GM10266 (cell line): Measurements from ENCODE around the gene ARRDC1.

ENCODE experiments used
- DNase-seq: peaks from one replicate; pipeline ENCODE4 v3.0.0; 2012; ENCODE audit errors: extremely low spot score
- TF ChIP-seq, protein P1 (sequence below): IDR thresholded peaks from 2 replicates; pipeline ENCODE4 v1.5.1; 2012; ENCODE audit warnings: mild to moderate bottlenecking, low read depth; ENCODE audit not compliant: control insufficient read depth, insufficient read depth; ENCODE audit errors: missing control alignments

The ARRDC1 gene

DNA sequence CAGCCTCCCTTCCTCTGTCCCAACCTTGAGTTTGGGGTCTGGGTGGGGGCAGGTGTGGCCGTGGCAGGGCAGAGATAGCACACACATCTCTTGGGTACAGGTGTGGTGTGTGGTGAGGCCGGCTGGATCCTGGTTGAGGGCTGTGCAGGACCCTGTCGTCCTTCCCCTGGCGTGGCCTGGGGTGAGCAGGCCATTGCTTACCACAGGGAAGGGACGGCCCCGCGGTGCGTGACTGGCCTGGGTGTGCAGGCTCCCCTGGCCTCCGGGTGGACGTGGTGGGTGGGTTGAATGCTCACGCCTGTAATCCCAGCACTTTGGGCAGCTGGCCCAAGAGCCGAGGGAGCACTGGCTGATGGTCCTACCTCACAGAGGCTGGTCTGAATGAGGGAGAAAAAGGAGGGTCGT, 1.2 kb downstream of the ARRDC1 start:
- TF ChIP-seq, protein P1, sequence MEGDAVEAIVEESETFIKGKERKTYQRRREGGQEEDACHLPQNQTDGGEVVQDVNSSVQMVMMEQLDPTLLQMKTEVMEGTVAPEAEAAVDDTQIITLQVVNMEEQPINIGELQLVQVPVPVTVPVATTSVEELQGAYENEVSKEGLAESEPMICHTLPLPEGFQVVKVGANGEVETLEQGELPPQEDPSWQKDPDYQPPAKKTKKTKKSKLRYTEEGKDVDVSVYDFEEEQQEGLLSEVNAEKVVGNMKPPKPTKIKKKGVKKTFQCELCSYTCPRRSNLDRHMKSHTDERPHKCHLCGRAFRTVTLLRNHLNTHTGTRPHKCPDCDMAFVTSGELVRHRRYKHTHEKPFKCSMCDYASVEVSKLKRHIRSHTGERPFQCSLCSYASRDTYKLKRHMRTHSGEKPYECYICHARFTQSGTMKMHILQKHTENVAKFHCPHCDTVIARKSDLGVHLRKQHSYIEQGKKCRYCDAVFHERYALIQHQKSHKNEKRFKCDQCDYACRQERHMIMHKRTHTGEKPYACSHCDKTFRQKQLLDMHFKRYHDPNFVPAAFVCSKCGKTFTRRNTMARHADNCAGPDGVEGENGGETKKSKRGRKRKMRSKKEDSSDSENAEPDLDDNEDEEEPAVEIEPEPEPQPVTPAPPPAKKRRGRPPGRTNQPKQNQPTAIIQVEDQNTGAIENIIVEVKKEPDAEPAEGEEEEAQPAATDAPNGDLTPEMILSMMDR = no peak
- no peak for DNase-seq

DNA sequence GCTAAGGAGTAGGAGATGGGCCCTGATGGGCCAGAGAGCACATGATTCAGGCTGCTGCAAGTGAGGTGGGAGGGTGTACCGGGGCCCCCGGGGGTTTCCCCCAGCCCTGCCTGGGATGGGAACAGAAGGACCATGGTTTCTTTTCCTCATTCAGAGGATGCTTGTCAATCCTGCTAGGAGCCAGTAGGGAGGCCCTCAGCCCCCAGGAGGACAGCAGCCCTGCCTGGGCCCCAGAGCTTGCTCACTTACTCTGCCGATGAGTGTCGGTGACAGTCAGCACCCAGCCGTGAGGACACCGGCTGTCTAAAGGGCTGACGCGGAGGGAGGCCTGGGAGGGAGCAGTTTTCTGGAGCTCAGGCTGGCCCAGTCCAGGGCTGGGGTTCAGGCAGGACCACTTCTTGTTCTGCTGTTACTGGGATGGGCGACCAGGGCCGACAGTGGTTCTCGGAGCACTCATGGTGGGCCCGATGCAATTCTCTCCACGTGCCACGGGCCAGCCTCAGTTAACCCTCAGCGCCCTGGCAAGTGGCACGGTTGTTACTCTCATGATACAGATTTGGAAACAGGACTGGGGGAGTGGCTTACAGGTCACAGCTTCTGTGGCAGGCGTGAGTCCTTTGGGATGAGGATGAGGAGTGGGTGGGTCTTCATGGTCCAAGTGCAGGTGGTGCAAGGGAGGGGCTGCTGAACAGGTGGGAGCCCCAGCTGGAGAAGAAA, 1.8 kb downstream of the ARRDC1 start:
- no peak for DNase-seq
- TF ChIP-seq, protein P1 = no peak

DNA sequence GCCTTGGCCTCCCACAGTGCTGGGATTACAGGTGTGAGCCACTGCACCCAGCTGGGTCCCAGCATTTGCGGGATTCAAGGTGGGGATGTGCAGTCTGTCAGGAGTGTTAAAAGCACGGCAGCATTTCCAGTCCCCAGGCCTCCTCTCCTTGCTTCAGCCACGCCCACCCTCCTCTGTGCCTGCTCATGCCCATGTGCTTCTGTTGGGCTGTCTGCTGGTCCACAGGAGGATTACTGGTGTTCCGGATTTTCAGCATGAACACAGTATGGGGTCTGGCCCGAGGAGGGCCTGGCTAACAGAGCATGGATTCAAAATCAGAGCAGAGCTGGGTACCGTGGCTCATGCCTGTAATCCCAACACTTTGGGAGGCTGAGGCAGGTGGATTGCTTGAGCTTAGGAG, 5.5 kb downstream of the ARRDC1 start:
- no peak for DNase-seq
- TF ChIP-seq, protein P1 = no peak

DNA sequence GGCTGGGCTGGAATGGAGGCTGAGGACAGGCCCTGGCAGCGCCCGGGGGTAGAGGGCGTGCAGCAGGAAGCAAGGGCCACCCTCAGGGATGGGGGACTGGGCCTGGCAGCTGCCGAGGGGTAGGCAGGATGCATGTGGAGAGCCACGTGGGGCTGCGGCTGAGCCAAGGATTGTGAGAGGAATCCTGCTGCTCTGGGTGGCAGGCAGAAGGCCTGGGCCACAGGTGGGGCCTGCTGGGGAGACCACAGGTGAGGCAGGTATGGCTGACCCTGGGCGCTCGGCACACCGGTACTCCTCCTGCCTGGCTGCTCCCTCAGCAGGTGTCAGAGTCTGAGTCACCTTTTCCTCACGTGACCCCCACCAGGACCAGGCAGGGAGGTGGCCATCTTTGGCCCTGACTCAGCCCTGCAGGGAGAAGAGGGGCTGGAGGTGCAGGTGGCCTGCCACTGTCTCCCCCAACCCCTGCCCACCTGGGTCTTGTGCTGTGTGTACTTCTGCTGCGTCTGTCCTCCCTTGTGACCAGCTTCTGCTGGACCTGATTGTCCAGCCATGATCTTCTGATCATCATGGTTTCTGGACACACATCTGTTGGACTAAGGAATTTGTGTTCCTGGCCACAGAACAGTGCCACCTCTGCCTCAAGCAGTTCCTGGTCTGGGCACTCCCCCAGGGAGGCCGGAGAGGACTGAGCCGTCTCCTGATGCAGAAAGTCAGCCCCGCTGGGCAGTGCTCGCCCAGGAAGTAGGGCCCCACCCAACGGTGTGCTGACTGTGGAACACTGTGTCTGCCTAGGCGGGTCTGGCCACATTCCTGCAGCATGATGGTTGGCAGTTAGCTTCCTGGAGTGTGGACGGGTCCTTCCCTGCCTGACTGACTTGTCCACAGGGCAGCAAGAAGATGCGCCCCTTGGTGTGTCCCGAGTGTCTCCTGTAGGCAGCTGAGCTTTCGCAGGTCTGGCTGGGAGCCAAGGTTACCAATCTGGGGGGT, 6.4 kb downstream of the ARRDC1 start:
- TF ChIP-seq, protein P1 = no peak
- no peak for DNase-seq

DNA sequence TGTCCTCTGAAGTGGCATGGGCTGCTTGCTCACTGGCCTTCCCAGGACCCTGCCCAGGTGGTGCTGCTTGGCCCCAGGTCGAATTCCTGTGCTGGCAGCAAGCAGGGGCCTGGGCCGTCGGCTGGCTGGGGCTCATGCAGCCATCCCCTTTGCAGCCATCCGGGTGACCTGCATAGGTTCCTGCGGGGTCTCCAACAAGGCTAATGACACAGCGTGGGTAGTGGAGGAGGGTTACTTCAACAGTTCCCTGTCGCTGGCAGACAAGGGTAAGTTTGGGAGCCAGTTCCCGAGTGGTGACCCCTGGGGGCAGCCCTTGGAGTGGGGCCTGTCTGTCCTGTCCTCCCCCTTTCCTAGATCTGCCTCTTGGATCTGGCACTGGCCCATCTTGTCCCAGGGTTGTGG, 7.3 kb downstream of the ARRDC1 start:
- DNase-seq = no peak
- TF ChIP-seq, protein P1 = no peak

DNA sequence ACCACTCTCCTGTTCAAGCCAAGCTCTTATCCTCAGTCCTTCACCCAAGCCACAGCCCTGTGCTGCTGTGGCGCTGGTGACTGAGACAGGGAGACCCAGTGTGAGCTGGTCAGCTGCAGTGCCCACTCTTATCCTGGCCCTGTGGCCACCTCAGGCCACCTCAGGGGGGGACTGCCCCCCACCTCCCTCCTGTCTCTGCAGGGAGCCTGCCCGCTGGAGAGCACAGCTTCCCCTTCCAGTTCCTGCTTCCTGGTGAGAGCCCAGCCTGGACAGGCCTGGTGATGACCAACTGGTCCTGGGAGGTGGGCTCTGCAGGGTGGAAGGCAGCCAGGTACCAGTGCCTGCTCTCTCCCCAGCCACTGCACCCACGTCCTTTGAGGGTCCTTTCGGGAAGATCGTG, 7.8 kb downstream of the ARRDC1 start:
- TF ChIP-seq, protein P1 = no peak
- DNase-seq = no peak
